ENCODE results near the gene SPATA20. TPM values are rescaled to one million over a fixed set of nuclear protein-coding genes. Genes with fewer than 3 reads are reported as not detected.

The SPATA20 gene
- total and polyA plus RNA-seq, 2 of the 4 experiments (the other 2 are of a cell fraction), result 17.0 to 35.0 TPM

GRCh38 chr17:50581316-50581715 is 34.3 kb downstream of the SPATA20 start:
- no peak overlapping the region for H3K27ac ChIP-seq (ENCODE audit: insufficient read depth, low read length)
- no TSS peak for BruUV-seq (replicated peaks)
- no peak overlapping the region for H3K4me2 ChIP-seq (ENCODE audit: low read depth, low read length)
- H2BK120ac ChIP-seq (ENCODE audit: low read depth, low read length), result no peak overlapping the region
- no peak for DNase-seq
- H3K36me3 ChIP-seq (ENCODE audit: control insufficient read depth, insufficient read depth, low read length), result no peaks in the 10 kb centered on the region
- H4K91ac ChIP-seq (ENCODE audit: insufficient read depth, low read depth, low read length), result no peak overlapping the region
- H4K8ac ChIP-seq (ENCODE audit: low read depth in 2 of 2, low read length in 2 of 2), result no peak overlapping the region
- no peak overlapping the region for H3K4ac ChIP-seq (ENCODE audit: low read depth, low read length)
- no CpG with 5 or more reads among the region's 12 CpGs for WGBS, 2 experiments (ENCODE audit: extremely low coverage in 2 of 2, insufficient read length in 1 of 2)
- H4K20me1 ChIP-seq (ENCODE audit: insufficient read depth, low read length), result no peaks in the 10 kb centered on the region
- H3K27me3 ChIP-seq (ENCODE audit: control insufficient read depth, insufficient read depth, low read length), result peaks cover 78% of the 10 kb centered on the region
- H3K9ac ChIP-seq (ENCODE audit: low read depth, low read length), result no peak overlapping the region
- intact Hi-C loops (cut with micrococcal nuclease), result no loop called here
- dilution Hi-C loops (cut with HindIII; ENCODE audit: low sequenced_read_pairs, unreplicated experiment), result no loop called here
- no peak overlapping the region for H2BK15ac ChIP-seq (ENCODE audit: low read depth, low read length)
- no peaks in the 10 kb centered on the region for H3K4me1 ChIP-seq (ENCODE audit: control insufficient read depth, insufficient read depth, low read length)
- no peak overlapping the region for H3K4me3 ChIP-seq (ENCODE audit: insufficient read depth, low read depth, low read length)
- H2AFZ ChIP-seq (replicated peaks; ENCODE audit: low read length, poor library complexity), result no peak overlapping the region
- POLR2A ChIA-PET (ENCODE audit: unreplicated experiment), result no interaction called here
- H4K5ac ChIP-seq (ENCODE audit: low read depth, low read length), result no peak overlapping the region
- ATAC-seq (ENCODE audit: low read depth), result no peak
- no peak overlapping the region for H2AK9ac ChIP-seq (replicated peaks; ENCODE audit: low read depth, low read length, poor library complexity)
- H3K9me3 ChIP-seq (ENCODE audit: control insufficient read depth, insufficient read depth, low read length), result no peaks in the 10 kb centered on the region
- no peak overlapping the region for H3K23ac ChIP-seq (ENCODE audit: low read depth, low read length)
- no peaks in the 10 kb centered on the region for H3K9me1 ChIP-seq (ENCODE audit: insufficient read depth, low read length)
- in situ Hi-C loops (cut with MboI; ENCODE audit: low sequenced_read_pairs), result no loop called here
- no peak overlapping the region for H2AK5ac ChIP-seq (ENCODE audit: low read depth, low read length)
- H3K18ac ChIP-seq (ENCODE audit: low read depth, low read length), result no peak overlapping the region
- TF ChIP-seq NFE2L2 (IDR thresholded peaks at IDR 0.05; ENCODE audit: low read depth, low read length) (no peak), FOS (IDR thresholded peaks at IDR 0.05; ENCODE audit: low read depth, low read length) (no peak), SMC3 (IDR thresholded peaks at IDR 0.05; ENCODE audit: low read depth, low read length) (no peak), RCOR1 (IDR thresholded peaks at IDR 0.05; ENCODE audit: insufficient replicate concordance, low read length) (no peak), ELK1 (IDR thresholded peaks at IDR 0.05; ENCODE audit: borderline replicate concordance, low read depth, low read length) (no peak), RAD21 (IDR thresholded peaks at IDR 0.05; ENCODE audit: low read length) (no peak), USF2 (IDR thresholded peaks at IDR 0.05; ENCODE audit: low read depth, low read length) (no peak), BHLHE40 (IDR thresholded peaks at IDR 0.05; ENCODE audit: low read depth, low read length) (no peak), MAFK (IDR thresholded peaks at IDR 0.05; ENCODE audit: low read depth, low read length) (no peak), RFX5 (IDR thresholded peaks at IDR 0.05; ENCODE audit: low read depth, low read length) (no peak), CTCF (conservative IDR thresholded peaks at IDR 0.05; ENCODE audit: low read depth, low read length) (no peak), CEBPB (IDR thresholded peaks at IDR 0.05; ENCODE audit: low read depth, low read length) (no peak), MAZ (IDR thresholded peaks at IDR 0.05; ENCODE audit: borderline replicate concordance, low read depth, low read length) (no peak), POLR2A (IDR thresholded peaks at IDR 0.05; ENCODE audit: low read depth, low read length) (no peak), MXI1 (IDR thresholded peaks at IDR 0.05; ENCODE audit: borderline replicate concordance, low read depth, low read length) (no peak), CHD1 (IDR thresholded peaks at IDR 0.05; ENCODE audit: low read depth, low read length) (no peak)
- H3K56ac ChIP-seq (ENCODE audit: extremely low read depth, insufficient read depth, low read length), result no peak overlapping the region
- H3K14ac ChIP-seq (replicated peaks; ENCODE audit: low read depth, low read length), result no peak overlapping the region
- CTCF ChIA-PET, result no interaction called here
- H2BK5ac ChIP-seq (ENCODE audit: low read depth, low read length, poor library complexity, severe bottlenecking), result no peak overlapping the region
- H2BK20ac ChIP-seq (ENCODE audit: low read depth, low read length), result no peak overlapping the region
- H3K79me1 ChIP-seq (ENCODE audit: low read depth in 1 of 2, low read length in 2 of 2), result no peaks in the 10 kb centered on the region
